Loucy (cell line): ENCODE measurements around the gene DPP3.

Source experiments
- H2AFZ ChIP-seq: fragments of 200-600 bp; sonication (generic); 2 replicates; pipeline ENCODE4 v1.6.0; 2016; ENCODE audit warnings: antibody characterized with exemption, mild to moderate bottlenecking, low read length, moderate library complexity
- H3F3A ChIP-seq: fragments of 200-600 bp; 2 replicates; pipeline ENCODE4 v1.6.0; 2016; ENCODE audit warnings: antibody characterized with exemption, low read depth, mild to moderate bottlenecking
- H3K27me3 ChIP-seq: fragments of 200-600 bp; sonication (generic); 2 replicates; pipeline ENCODE4 v1.6.1; 2014; ENCODE audit warnings: low read length, mild to moderate bottlenecking; ENCODE audit not compliant: insufficient read depth, poor library complexity, severe bottlenecking
- H3K36me3 ChIP-seq: fragments of 200-600 bp; sonication (generic); 2 replicates; pipeline ENCODE4 v1.6.1; 2016; ENCODE audit warnings: low read length; ENCODE audit not compliant: insufficient read depth
- H3K4me1 ChIP-seq: fragments of 200-600 bp; sonication (generic); 2 replicates; pipeline ENCODE4 v1.5.1; 2014; ENCODE audit warnings: low read length, mild to moderate bottlenecking; ENCODE audit not compliant: insufficient read depth, poor library complexity, severe bottlenecking
- H3K4me2 ChIP-seq: fragments of 200-600 bp; sonication (generic); 2 replicates; pipeline ENCODE4 v1.6.0; 2014; ENCODE audit warnings: antibody characterized with exemption, low read length, low read depth, mild to moderate bottlenecking; ENCODE audit not compliant: poor library complexity, severe bottlenecking
- H3K4me3 ChIP-seq: fragments of 200-600 bp; sonication (generic); 2 replicates; pipeline ENCODE4 v1.5.1; 2014; ENCODE audit warnings: low read length, mild to moderate bottlenecking, mixed read lengths; ENCODE audit not compliant: poor library complexity, severe bottlenecking
- H3K79me2 ChIP-seq: fragments of 200-600 bp; sonication (generic); 2 replicates; pipeline ENCODE4 v1.6.1; 2014; ENCODE audit warnings: low read length; ENCODE audit not compliant: insufficient read depth
- H3K9ac ChIP-seq: fragments of 200-600 bp; sonication (generic); 2 replicates; pipeline ENCODE4 v1.6.0; 2014; ENCODE audit warnings: mild to moderate bottlenecking, low read depth, low read length, moderate library complexity; ENCODE audit not compliant: poor library complexity, severe bottlenecking
- H3K9me2 ChIP-seq: fragments of 200-600 bp; sonication (generic); replicated peaks from 2 replicates; pipeline ENCODE4 v1.6.1; 2016; ENCODE audit warnings: low read depth, low read length, mixed read lengths
- H3K9me3 ChIP-seq: fragments of 200-600 bp; sonication (generic); 2 replicates; pipeline ENCODE4 v1.6.1; 2014; ENCODE audit warnings: mild to moderate bottlenecking, antibody characterized with exemption, low read length, low read depth; ENCODE audit not compliant: insufficient read depth
- H4K20me1 ChIP-seq: fragments of 200-600 bp; sonication (generic); 2 replicates; pipeline ENCODE4 v1.6.0; 2014; ENCODE audit warnings: antibody characterized with exemption, low read length, mild to moderate bottlenecking; ENCODE audit not compliant: insufficient read depth, poor library complexity, severe bottlenecking
- EZH2phosphoT487 ChIP-seq: fragments of 200-600 bp; IDR thresholded peaks from 2 replicates; pipeline ENCODE4 v1.6.1; 2018; ENCODE audit warnings: antibody characterized with exemption, mild to moderate bottlenecking, moderate library complexity, borderline replicate concordance
- TF ChIP-seq, protein P1 (sequence below): fragments of 200-600 bp; sonication (generic); conservative IDR thresholded peaks from 2 replicates; pipeline ENCODE4 v1.5.1; 2014; ENCODE audit warnings: mild to moderate bottlenecking, antibody characterized with exemption, low read length

The DPP3 gene

DNA sequence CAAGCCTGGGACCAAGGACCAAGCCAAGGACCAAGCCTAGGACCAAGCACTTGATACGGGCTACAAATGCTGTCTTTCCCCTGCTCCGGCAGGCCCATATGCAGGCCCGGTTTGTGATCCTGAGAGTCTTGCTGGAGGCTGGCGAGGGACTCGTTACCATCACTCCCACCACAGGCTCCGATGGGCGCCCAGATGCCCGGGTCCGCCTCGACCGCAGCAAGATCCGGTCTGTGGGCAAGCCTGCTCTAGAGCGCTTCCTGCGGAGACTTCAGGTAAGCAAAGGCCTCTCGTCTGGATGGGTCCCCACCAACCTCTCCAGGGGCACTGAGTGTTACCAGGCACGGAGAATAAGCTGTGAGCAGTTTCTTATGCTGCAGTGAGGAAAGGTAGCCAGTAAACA is 17.0 kb downstream of the DPP3 start:
- no peak overlapping the region for H3K9ac ChIP-seq
- H3K4me1 ChIP-seq = no peaks in the 10 kb centered on the region
- H3K9me2 ChIP-seq = no peaks in the 10 kb centered on the region
- TF ChIP-seq, protein P1, sequence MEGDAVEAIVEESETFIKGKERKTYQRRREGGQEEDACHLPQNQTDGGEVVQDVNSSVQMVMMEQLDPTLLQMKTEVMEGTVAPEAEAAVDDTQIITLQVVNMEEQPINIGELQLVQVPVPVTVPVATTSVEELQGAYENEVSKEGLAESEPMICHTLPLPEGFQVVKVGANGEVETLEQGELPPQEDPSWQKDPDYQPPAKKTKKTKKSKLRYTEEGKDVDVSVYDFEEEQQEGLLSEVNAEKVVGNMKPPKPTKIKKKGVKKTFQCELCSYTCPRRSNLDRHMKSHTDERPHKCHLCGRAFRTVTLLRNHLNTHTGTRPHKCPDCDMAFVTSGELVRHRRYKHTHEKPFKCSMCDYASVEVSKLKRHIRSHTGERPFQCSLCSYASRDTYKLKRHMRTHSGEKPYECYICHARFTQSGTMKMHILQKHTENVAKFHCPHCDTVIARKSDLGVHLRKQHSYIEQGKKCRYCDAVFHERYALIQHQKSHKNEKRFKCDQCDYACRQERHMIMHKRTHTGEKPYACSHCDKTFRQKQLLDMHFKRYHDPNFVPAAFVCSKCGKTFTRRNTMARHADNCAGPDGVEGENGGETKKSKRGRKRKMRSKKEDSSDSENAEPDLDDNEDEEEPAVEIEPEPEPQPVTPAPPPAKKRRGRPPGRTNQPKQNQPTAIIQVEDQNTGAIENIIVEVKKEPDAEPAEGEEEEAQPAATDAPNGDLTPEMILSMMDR = no peak
- TF ChIP-seq EZH2phosphoT487 = no peak
- no peaks in the 10 kb centered on the region for H4K20me1 ChIP-seq
- H3K9me3 ChIP-seq = no peaks in the 10 kb centered on the region
- no peak overlapping the region for H3K4me3 ChIP-seq
- no peak overlapping the region for H3K4me2 ChIP-seq
- no peaks in the 10 kb centered on the region for H3K79me2 ChIP-seq
- H3K36me3 ChIP-seq = peaks cover 13% of the 10 kb centered on the region; the same call in 1 of the 2 replicates
- H3F3A ChIP-seq = no peaks in the 10 kb centered on the region
- no peaks in the 10 kb centered on the region for H3K27me3 ChIP-seq
- H2AFZ ChIP-seq = no peak overlapping the region

DNA sequence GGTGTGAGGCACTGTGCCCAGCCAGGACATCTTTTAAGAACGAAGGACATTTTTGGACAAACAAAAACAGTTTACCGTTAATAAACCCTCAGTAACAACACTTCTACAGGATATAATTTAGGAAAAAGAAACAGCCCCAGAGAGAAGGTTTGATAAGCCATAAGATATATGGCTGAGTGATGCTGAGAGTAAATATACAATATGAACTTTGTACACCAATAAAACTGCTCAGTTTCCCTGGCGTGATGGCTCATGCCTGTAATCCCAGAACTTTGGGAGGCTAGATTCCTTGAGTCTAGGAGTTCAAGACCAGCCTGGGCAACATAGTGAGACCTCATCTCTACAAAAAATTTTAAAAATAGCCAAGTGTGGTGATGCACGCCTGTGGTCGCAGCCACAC is 18.3 kb downstream of the DPP3 start:
- Histone ChIP-seq H3K4me1 (no peaks in the 10 kb centered on the region), H3K9me2 (no peaks in the 10 kb centered on the region), H3K9me3 (no peaks in the 10 kb centered on the region), H3K4me2 (no peak overlapping the region), H3K4me3 (no peak overlapping the region), H3K36me3 (peaks cover 4% of the 10 kb centered on the region; the same call in 1 of the 2 replicates), H3K9ac (no peak overlapping the region), H3K79me2 (no peaks in the 10 kb centered on the region), H3F3A (no peaks in the 10 kb centered on the region), H3K27me3 (no peaks in the 10 kb centered on the region), H2AFZ (no peak overlapping the region), H4K20me1 (no peaks in the 10 kb centered on the region)
- no peak for TF ChIP-seq EZH2phosphoT487
- TF ChIP-seq, protein P1 = no peak

GRCh38 chr11:66505276-66505816 is 25.1 kb downstream of the DPP3 start:
- Histone ChIP-seq H3K9me3 (no peaks in the 10 kb centered on the region), H3K4me2 (no peak overlapping the region), H3K9me2 (no peaks in the 10 kb centered on the region), H3K9ac (no peak overlapping the region), H3K4me1 (no peaks in the 10 kb centered on the region), H4K20me1 (no peaks in the 10 kb centered on the region), H3K79me2 (no peaks in the 10 kb centered on the region), H3K4me3 (no peak overlapping the region), H3F3A (no peaks in the 10 kb centered on the region), H3K27me3 (no peaks in the 10 kb centered on the region), H2AFZ (no peak overlapping the region), H3K36me3 (peaks cover 9% of the 10 kb centered on the region; the same call in 1 of the 2 replicates)
- no peak for TF ChIP-seq EZH2phosphoT487
- TF ChIP-seq, protein P1 = no peak
